Fibroblast of the conjunctiva (primary cell): ENCODE data around the gene DDX1.
"Not testable (repeated sequence)": the region's sequence is repeated elsewhere in the genome, so short reads cannot be mapped to it uniquely, and the experiment has no call there.

Experiments used
- DNase-seq: peaks from one replicate; pipeline ENCODE4 v3.0.0-alpha.2; 2010; ENCODE audit warnings: low read depth

The DDX1 gene

DNA sequence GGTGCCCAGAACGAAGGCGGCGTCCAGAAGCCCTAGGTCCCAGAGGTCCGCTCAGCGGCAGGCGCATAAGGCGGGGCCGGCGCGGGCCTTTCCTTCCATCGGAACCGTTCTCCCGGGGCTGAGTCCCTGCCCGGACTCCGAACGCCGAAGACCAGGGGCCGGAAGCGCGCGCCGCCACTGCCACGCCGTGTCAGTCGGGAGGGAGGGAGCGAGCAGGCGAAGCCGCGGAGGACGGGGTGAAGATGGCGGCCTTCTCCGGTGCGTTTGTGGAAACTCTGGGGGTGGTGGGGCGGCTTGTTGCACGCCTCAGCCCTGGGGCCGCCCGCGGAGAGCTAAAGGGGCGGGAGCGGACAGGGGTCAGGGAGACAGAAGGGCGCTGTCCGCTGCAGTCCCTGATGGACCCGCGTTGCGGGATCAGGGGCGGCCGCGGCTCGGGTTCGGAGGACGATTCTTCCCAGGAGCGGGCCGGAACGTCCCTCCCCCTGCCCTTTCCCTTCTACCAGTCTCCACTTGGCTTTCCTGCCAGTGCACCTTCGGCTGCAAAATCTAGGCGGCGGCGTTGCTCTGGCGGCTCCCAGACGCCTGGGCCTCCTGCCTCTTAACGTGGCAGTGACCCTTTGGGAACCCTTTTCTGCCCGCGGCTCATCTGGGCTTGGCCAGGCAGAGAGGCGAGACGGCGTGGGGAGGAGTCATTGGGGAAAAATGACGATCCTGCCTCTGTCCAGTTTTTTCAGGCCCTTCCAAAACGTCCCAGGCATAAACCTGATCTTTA is at the start of gene DDX1:
Gene DDX1, plus strand, starts transcription at position 177 of the 772 bp plus-strand sequence. Its CDS starts 66 bp downstream, at position 243.
- DNase-seq, result peak; percentile 58

DNA sequence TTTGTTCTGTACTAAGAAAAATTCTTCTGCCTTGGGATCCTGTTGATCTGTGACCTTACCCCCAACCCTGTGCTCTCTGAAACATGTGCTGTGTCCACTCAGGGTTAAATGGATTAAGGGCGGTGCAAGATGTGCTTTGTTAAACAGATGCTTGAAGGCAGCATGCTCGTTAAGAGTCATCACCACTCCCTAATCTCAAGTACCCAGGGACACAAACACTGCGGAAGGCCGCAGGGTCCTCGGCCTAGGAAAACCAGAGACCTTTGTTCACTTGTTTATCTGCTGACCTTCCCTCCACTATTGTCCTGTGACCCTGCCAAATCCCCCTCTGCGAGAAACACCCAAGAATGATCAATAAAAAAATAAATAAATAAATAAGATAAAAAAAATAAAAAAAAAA is 49.4 kb upstream of the DDX1 start:
- not testable (repeated sequence) for DNase-seq

DNA sequence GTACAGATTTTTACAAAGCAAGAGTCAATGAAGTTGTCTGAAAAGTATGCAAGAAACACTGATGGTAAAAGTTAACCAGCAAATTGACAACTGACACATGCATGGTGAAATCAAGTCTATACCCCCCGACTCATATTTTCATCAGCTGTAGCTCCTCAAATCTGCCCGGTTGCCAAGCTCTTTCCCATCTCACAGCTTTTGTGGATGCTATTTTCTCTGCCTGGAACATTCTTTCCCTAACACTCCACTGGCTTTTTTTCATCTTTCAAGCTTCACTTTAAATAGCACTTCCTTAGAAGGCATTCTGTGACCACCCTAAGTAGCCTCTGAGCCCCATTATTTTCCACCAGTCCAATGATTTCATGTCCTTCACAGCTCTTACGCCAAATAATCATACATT is 48.6 kb upstream of the DDX1 start:
- DNase-seq, result no peak

DNA sequence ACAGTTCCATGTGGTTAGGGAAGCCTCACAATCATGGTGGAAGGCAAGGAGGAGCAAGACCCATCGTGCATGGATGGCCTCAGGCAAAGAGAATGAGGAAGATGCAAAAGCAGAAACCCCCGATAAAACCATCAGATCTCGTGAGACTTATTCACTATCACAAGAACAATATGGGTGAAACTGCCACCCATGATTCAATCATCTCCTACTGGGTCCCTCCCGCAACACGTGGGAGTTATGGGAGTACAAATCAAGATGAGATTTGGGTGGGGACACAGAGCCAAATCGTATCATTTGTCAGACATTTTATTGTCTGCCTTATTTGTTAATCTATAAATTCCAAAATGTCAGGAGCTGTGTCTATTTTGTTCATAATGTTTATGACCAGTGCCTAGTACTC is 48.1 kb upstream of the DDX1 start:
- no peak for DNase-seq

DNA sequence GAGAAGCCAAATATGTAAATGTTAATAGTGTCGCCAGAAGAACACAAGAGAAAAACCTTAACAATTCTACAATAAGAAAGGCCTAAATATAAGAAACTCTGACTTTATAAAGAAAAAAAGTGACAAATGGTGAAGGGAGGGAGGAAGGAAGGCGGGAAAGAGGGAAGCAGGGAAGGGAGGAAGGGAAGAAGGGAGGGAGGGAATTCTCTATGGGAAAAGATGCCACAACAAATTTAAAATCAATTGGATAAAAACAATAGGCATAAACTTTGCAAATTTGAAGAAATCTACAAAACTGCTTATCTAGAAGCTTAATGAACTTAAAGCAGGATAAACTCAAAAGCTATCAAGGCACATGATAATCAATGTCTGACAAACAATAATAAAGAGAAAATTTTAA is 47.4 kb upstream of the DDX1 start:
- no peak for DNase-seq

DNA sequence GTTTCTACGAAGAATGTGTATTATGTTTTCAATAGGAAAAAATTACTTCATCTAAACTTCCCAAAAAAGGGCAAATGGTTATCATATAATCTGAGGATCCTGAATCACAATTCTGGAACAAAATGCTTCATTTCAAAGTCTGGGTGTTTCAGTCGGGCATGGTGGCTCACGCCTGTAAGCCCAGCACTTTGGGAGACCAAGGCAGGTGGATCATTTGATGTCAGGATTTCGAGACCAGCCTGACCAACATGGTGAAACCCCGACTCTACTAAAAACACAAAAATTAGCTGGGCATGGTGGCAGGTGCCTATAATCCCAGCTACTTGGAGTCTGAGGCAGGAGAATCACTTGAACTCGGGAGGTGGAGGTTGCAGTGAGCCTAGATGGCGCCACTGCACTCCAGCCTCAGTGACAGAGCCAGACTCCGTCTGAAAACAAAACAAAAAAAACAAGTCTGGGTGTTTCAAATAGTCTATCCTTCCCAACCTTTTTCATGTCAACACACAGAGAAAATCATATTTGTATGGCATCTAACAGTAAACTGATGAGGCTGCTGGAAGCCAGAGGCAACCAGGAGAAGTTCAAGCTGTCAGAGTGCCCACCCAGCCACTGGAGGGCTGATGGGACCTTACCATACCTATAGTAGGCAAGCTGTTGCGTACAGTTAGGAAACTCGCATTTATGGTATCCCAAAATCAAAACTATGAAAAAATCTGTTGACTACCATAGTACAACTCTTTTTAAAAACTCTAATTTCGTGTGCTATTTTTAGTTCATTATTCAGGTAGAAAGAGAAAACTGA is 45.2 kb upstream of the DDX1 start:
- no peak for DNase-seq

DNA sequence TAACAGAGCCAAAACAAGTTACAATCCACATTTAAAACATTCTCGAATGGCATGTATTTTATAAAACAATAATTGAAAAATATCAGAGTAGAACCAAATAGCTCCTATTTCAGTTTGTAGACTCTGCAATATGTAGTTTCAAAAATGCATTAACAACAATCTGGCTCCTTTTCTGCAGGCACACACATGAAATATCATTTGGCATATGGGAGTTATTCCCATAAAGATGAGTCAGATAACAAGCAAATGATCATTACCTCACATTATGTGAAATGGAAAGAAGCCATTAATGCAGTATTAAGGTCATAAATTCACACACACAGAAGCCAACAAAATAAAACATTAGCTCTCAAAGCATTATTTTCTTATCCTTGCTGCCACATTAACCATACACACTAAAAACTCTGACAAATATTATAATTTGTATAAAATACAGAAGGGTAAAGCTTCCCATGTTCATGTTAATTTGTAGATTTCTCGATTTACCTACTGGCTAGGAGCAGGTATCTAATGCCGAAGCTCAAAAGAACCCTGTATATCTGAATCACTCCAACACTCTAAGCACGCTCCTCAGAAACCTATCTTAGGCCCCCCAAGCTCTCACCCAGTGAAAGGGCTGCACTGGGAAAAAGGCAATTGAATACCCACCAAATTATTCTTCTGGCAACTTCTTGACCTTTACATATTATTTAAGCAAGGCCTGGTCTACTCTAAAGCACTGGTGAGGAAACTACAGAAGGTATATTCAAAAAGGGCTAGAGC is 44.4 kb upstream of the DDX1 start:
- DNase-seq, result no peak

DNA sequence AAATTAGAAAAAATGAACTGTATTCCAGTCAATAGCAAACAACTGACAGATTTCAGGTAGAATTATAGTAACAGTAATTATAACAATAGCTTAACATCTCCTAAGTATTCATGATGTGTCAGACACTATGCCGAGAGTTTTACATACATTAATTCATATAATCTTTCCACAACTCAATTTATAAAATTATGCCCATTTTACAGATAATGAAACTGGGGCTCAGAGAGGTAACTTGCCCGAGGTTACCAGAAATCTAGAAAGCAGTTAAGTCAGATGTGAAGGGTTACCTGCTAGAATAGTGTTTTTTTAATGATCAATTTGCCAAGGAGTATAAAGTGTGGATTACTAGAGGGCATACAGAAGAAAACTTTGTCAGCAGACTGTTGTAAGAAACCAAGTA is 42.7 kb upstream of the DDX1 start:
- no peak for DNase-seq

DNA sequence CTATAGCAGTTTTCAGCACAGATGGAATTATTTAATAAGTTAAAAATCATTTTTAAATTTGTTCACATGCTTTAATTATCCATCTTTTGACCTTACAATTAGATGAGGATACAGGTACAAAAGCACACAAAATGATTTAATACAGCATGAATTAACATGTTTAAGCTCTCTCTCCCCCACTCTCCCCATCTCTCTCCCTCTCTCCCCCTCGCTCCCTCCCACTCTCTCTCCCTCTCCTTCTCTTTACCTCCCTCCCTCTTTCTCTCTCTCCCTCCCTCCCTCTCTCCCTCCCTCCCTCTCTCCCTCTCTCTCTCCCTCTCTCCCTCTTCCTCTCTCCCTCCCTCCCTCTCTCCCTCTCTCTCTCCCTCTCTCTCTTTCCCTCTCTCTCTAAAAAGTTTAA is 38.1 kb upstream of the DDX1 start:
- no peak for DNase-seq

DNA sequence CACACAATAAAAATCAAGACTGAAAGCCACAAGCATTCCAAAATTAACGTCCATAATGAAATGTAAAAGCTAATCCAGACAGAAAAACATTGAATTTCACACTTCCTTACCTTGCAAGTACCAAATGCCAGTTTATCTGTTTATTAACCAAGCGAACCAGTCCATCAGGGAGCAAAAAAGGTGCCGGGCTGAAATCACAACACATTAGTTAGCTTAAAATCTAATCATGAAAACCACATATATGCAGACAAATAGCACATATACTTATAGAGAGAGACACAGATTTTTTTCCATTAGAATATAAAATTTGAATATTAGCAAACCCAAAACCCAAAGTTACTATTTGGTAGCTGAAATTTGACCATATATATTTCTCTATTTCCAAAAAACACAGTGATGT is 37.7 kb upstream of the DDX1 start:
- DNase-seq, result no peak

DNA sequence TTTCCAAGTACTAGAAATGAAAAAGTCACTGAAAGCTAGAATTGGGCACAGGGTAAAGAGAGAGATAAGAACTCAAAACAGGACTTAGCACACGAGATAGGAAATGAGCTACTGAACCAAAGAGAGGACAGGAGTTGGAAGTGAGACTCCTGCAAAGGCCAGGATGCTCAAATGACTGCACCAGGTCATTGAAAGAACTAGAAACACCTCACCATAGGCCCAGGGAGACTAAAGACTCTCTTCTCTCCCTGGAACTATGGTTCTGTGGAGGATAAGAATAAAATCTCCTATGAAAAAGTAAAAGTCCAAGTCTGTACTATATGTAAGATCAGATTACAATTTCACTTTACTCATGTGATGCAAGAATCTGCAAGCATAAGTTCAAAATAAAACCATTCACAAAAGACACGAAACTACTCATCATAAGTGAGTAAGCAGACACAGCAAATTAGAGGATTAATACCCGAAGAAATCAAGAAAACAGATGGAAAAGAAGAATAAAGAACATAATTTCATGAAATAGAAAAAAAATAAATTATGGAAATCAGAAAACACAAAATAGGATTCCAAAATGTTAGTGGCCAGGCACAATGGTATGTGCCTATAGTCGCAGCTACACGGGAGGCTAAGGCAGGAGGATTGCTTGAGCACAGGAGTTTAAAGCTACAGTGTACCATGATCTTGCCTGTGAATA is 37.0 kb upstream of the DDX1 start:
- peak; percentile 63 for DNase-seq

DNA sequence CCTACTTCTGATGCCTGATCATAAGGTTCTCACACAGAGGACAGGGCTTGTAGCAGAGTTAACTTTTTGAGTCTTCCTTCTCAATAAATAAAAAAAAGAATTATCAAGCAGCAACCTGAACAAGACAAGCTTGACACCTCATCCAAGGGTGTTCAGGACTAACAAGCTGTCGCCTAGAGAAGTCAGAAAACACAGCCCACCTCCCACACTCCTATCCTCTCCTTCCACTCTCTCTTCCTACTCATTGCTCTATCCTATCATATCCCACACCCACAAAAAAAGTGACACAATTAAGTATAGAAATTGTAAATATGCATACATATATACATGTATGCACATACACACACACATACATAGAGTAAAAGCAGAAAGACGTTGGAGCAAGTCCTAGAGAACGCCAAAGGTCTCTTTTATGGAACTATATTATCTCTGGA is 35.9 kb upstream of the DDX1 start:
- no peak for DNase-seq

DNA sequence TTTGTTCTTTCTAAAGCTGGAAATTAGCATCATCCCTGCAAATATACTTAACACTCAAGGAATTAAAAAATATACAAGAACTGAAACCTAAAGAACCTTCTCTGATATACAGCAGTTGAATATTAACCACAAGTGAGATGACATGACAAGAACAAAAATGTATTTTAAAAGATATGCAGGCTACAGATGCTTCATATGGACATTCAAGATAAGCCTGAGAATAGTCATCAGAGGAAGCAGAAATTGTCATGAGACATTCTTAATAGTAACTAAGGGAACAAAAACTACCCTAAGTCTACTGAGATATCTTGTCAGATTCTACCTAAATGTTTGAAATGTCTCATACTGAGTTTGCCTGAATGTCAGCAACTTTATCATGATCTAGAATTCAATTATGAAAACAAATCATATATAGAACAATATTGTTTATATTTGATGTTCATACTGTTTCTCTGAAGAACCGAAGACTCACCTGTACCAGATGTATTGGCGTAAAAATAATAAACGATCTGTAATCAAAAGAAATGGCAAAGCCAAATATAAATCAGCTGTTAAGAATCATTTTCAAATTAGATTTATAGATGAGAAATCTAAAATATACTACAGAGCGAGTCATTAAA is 35.2 kb upstream of the DDX1 start:
- no peak for DNase-seq

DNA sequence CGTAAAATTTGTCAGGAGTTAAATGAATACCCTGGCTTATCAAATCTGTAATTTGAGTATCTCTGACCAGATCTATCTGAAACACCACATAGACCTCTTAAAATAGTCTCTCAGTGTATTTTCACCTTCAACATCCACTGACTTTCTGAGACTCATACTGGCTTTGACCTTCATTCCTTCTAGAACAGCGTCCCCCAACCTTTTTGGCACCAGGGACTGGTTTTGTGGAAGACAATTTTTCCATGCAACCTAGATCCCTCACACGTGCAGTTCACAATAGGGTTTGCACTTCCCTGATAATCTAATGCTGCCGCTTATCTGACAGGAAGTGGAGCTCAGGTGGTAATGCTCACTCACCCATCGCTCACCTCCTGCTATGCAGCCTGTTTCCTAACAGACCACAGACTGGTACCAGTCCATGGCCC is 33.8 kb upstream of the DDX1 start:
- DNase-seq, result no peak

DNA sequence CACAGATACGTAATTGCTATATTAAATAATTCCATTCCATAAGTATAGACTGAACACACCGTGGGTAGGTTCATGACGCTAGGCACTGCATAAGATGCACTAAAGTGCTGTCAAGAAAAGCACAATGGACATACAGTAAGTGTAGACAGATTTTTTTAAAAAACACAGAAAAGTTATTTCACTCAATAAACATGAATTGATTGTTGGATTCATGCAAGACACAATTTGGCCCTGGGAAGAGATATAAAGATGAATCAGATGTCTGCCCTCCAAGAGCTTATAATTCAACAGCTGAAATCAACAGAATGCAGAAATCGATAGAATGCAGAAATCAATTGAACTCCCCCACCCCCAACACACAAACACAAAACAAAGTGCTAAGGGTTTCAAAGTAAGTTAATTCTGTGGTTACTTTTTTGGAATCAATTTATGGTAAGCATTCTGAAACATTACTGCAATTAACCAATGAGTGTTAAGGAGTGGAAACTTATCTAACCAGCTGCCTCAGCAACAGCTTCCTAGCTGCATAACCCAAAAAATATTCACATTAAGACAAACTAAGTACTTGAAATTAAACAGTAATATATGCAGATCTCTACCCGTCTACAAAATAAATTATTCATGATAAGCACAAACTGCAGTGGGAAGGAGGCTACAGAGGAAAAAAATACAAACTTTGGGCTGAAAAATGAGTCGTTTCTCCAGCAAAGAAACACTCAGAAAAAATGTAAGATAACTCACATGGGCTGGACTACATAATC is 32.1 kb upstream of the DDX1 start:
- no peak for DNase-seq

DNA sequence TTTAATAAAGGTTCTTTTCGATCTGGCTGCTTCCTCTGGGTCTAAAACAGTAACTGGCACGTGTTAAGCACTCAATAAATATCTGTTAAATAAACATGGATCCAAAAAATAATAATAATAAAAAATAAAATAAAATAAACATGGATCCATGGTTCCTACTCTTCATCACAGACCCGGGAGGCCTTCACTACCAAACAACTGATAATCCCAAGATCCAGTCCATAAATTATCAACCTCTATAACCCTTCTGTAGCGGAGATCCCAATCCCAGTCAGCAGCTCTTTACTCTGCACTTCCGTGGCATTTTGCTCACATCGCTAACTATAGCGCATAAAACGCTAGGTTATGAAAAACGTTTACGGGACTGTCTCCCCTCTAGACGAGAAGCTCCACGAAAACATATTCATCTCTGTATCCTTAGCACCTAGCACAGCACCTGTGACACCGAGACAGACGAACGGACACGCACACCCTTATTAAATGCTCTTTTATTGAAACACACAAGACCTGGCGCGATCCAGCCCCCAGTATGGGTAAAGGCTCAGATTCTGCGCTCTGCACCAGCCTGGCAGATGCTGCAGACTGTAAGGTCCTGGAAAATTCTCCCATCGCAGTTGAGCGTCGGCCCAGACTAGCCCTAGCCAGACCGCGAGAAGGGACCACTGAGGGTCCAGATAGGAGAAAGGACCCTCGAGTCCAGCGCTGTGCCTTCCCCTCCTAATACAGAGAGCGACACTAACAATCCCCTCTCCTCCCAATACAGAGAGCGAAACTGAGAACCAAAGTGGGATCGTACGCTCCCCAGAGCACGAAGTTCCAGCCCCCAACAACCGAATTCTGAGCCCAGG is 31.3 kb upstream of the DDX1 start:
- no peak for DNase-seq

DNA sequence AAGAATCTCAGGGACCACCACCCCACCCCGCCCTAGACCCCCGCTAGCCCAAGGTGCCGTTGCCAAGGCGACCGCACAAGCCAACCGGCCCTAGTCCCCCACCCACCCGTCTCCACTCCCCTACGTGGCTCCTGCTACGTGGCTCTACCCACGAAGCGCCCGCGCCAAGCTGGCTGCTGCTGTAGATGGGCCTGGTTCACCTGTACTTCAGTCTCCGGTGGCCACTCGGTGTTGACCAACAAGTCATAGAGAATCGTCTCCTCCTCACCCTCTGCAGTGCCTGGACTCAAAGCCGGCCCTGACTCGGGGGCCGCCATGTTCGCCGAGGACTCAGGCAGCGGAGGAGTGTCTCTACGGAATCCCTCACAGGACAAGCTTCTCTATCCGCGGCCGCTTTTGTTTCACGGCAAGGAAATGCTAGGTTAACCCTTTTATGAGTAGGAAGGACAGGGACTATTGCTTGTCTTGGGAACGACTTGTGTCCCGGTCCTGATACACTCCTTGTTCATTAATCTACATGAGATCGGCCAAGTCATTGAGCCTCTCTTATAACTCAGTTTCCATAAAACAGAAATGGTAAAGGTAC is 30.6 kb upstream of the DDX1 start, which contains the start of gene NBAS:
Gene NBAS, minus strand, starts transcription at position 347 of the 586 bp plus-strand sequence. Its CDS starts 30 bp downstream, at position 317.
- DNase-seq, result peak; percentile 61

DNA sequence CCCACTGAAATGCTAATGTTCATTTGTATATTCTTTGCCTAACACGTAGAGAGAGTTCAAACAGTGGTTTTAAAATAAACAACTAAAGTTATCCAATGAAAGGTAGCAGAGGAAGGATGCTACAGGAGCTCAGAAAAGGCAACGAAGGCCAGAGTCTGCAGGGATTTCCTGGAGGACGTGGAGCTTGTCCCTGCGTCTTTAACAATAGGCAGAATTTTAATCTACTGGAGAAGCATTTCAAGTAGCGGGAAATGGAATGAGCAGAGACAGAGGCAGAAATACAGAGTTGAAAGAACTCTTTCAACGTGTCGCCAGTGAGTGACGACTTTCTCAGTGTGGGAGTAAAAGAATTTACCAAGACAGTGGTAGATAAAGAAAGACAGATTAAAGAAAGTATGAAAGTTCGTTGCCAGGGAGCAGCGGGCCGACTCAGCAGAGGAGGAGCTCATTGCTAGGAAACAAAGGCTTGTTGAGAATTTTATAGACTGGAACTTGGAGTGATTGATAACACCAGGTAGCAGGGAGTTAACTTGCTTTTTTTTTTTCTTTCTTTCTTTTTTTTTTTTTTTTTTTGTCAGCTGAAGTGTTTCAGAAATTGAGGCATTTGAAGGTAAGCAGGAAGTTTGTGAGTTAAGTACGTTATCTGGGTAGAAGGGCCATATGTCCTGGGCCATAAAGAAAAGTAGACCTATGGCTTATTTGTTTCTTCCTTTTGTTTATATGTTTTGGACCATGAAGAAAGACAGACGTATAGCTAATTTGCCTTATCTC is 29.9 kb upstream of the DDX1 start:
- no peak for DNase-seq
